H9 (cell line): ENCODE measurements around the gene ZMIZ1. TPM values are rescaled to one million over a fixed set of nuclear protein-coding genes. Genes with fewer than 3 reads are reported as not detected.

Experiments used
- DNase-seq: peaks from one replicate; pipeline ENCODE4 v3.0.0-alpha.2; 2017
- H2AFZ ChIP-seq: one replicate; pipeline ENCODE4 v1.6.1; 2013; ENCODE audit warnings: mild to moderate bottlenecking, low read length, control low read depth, moderate library complexity
- H2AK5ac ChIP-seq: 2 replicates; pipeline ENCODE4 v1.6.1; 2013; ENCODE audit warnings: low read length, control low read depth, mixed read lengths; ENCODE audit not compliant: insufficient read length
- H2BK120ac ChIP-seq: one replicate; pipeline ENCODE4 v1.6.1; 2013; ENCODE audit warnings: low read depth, mild to moderate bottlenecking, low read length, control low read depth, inconsistent platforms; ENCODE audit not compliant: poor library complexity, severe bottlenecking
- H2BK12ac ChIP-seq: 2 replicates; pipeline ENCODE4 v1.6.1; 2013; ENCODE audit warnings: low read length, control low read depth, mixed read lengths, low read depth; ENCODE audit not compliant: insufficient read length
- H2BK15ac ChIP-seq: 2 replicates; pipeline ENCODE4 v1.6.1; 2013; ENCODE audit warnings: low read depth, low read length, control low read depth
- H2BK20ac ChIP-seq: one replicate; pipeline ENCODE4 v1.6.1; 2013; ENCODE audit warnings: low read depth, mild to moderate bottlenecking, low read length, control low read depth, inconsistent platforms; ENCODE audit not compliant: poor library complexity, severe bottlenecking
- H2BK5ac ChIP-seq: 2 replicates; pipeline ENCODE4 v1.6.1; 2013; ENCODE audit warnings: low read length, control low read depth, mixed read lengths; ENCODE audit not compliant: insufficient read length
- H3K14ac ChIP-seq: 2 replicates; pipeline ENCODE4 v1.6.1; 2013; ENCODE audit warnings: low read length, control low read depth; ENCODE audit not compliant: insufficient read depth
- H3K18ac ChIP-seq: 2 replicates; pipeline ENCODE4 v1.6.1; 2013; ENCODE audit warnings: low read depth, mild to moderate bottlenecking, mixed read lengths, low read length, control low read depth; ENCODE audit not compliant: insufficient read length
- H3K23ac ChIP-seq: 2 replicates; pipeline ENCODE4 v1.6.1; 2013; ENCODE audit warnings: low read length, control low read depth, mixed read lengths, low read depth; ENCODE audit not compliant: insufficient read length
- H3K23me2 ChIP-seq: 2 replicates; pipeline ENCODE4 v1.6.1; 2013; ENCODE audit warnings: low read depth, mild to moderate bottlenecking, mixed read lengths, low read length, control low read depth; ENCODE audit not compliant: insufficient read length, poor library complexity, severe bottlenecking
- H3K27ac ChIP-seq: 2 replicates; pipeline ENCODE4 v1.5.1; 2013; ENCODE audit warnings: low read length, control low read depth, mixed read lengths, low read depth; ENCODE audit not compliant: insufficient read length
- H3K27me3 ChIP-seq: 2 replicates; pipeline ENCODE4 v1.6.1; 2013; ENCODE audit warnings: low read length, control low read depth, inconsistent platforms; ENCODE audit not compliant: insufficient read depth
- H3K4ac ChIP-seq: 2 replicates; pipeline ENCODE4 v1.6.1; 2013; ENCODE audit warnings: low read depth, mild to moderate bottlenecking, control low read depth, inconsistent platforms, low read length, moderate library complexity
- H3K4me1 ChIP-seq: 2 replicates; pipeline ENCODE4 v1.6.1; 2013; ENCODE audit warnings: low read length, control low read depth, inconsistent platforms; ENCODE audit not compliant: insufficient read depth
- H3K4me2 ChIP-seq: 2 replicates; pipeline ENCODE4 v1.6.1; 2013; ENCODE audit warnings: low read length, control low read depth, mixed read lengths; ENCODE audit not compliant: insufficient read length, insufficient read depth
- H3K56ac ChIP-seq: 2 replicates; pipeline ENCODE4 v1.6.1; 2013; ENCODE audit warnings: low read depth, mild to moderate bottlenecking, mixed read lengths, low read length, control low read depth; ENCODE audit not compliant: insufficient read length
- H3K79me1 ChIP-seq: 2 replicates; pipeline ENCODE4 v1.6.1; 2013; ENCODE audit warnings: low read depth, mild to moderate bottlenecking, moderate library complexity, low read length, control low read depth, inconsistent platforms; ENCODE audit not compliant: insufficient read depth, poor library complexity, severe bottlenecking
- H3K79me2 ChIP-seq: 2 replicates; pipeline ENCODE4 v1.6.1; 2013; ENCODE audit warnings: low read length, control low read depth, inconsistent platforms; ENCODE audit not compliant: insufficient read depth
- H3K9ac ChIP-seq: 2 replicates; pipeline ENCODE4 v1.6.1; 2013; ENCODE audit warnings: low read length, control low read depth, mixed read lengths; ENCODE audit not compliant: insufficient read length; ENCODE audit errors: extremely low read depth
- H3K9me3 ChIP-seq: one replicate; pipeline ENCODE4 v1.6.1; 2013; ENCODE audit warnings: low read depth, low read length, inconsistent platforms; ENCODE audit not compliant: control insufficient read depth
- H3T11ph ChIP-seq: one replicate; pipeline ENCODE4 v1.6.1; 2013; ENCODE audit warnings: mild to moderate bottlenecking, low read length, control low read depth, inconsistent platforms
- H4K20me1 ChIP-seq: one replicate; pipeline ENCODE4 v1.6.1; 2013; ENCODE audit not compliant: control insufficient read depth, insufficient read length, insufficient read depth
- H4K5ac ChIP-seq: 2 replicates; pipeline ENCODE4 v1.6.1; 2013; ENCODE audit warnings: low read depth, mild to moderate bottlenecking, mixed read lengths, low read length, control low read depth; ENCODE audit not compliant: insufficient read length
- H4K8ac ChIP-seq: replicated peaks from 2 replicates; pipeline ENCODE4 v1.6.1; 2013; ENCODE audit warnings: low read length, control low read depth, mixed read lengths, low read depth; ENCODE audit not compliant: insufficient read length
- H4K91ac ChIP-seq: 2 replicates; pipeline ENCODE4 v1.6.1; 2013; ENCODE audit warnings: low read depth, mild to moderate bottlenecking, moderate library complexity, mixed read lengths, low read length, control low read depth; ENCODE audit not compliant: insufficient read length
- H3K27ac Mint-ChIP-seq, 3 experiments: 2 replicates in 2 of 3; 3 replicates in 1 of 3; pipeline ENCODE4 v1.8.0; 2020 to 2021; ENCODE audit warnings: mixed read lengths in 3 of 3, mild to moderate bottlenecking in 1 of 3, moderate library complexity in 1 of 3
- H3K27me3 Mint-ChIP-seq: 2 replicates; pipeline ENCODE4 v1.8.0; 2021; ENCODE audit warnings: low read depth, mild to moderate bottlenecking, moderate library complexity, mixed read lengths
- H3K36me3 Mint-ChIP-seq, 3 experiments: 2 replicates in 2 of 3; 3 replicates in 1 of 3; pipeline ENCODE4 v1.8.0; 2020 to 2021; ENCODE audit warnings: low read depth in 3 of 3, mixed read lengths in 3 of 3; ENCODE audit not compliant: insufficient read depth in 1 of 3
- H3K4me1 Mint-ChIP-seq, 2 experiments: 2 replicates each; pipeline ENCODE4 v1.8.0; 2020; ENCODE audit warnings: mixed read lengths in 2 of 2
- H3K4me3 Mint-ChIP-seq, 2 experiments: 2 replicates in 1 of 2; 3 replicates in 1 of 2; pipeline ENCODE4 v1.8.0; 2020 to 2021; ENCODE audit warnings: mild to moderate bottlenecking in 2 of 2, mixed read lengths in 2 of 2, moderate library complexity in 1 of 2
- H3K9me3 Mint-ChIP-seq, 2 experiments: 2 replicates in 1 of 2; 3 replicates in 1 of 2; pipeline ENCODE4 v1.8.0; 2020; ENCODE audit warnings: mild to moderate bottlenecking in 2 of 2, mixed read lengths in 2 of 2, moderate library complexity in 1 of 2
- CTCF ChIP-seq: fragments of 200-600 bp; sonication (generic); conservative IDR thresholded peaks from 3 replicates; pipeline ENCODE4 v1.8.0; 2021; ENCODE audit warnings: antibody characterized with exemption, mild to moderate bottlenecking
- WGBS: extraction: QIAGEN DNeasy Blood & Tissue Kit; methylation state at CpG from one replicate; pipeline ENCODE4 v1.1.7; 2013; ENCODE audit warnings: missing lambda C conversion rate, low lambda C conversion rate, mixed read lengths; ENCODE audit not compliant: insufficient read length; ENCODE audit errors: extremely low coverage; 5-methylcytosine and 5-hydroxymethylcytosine counted together
- total RNA-seq: library from RNA; stranded (reverse); gene quantifications from 2 replicates; pipeline ENCODE4 v1.2.1, GENCODE V29; 2021

ZMIZ1 gene
- total RNA-seq, 1 experiment from 2014 or later = 36.9 TPM

GRCh38 chr10:79147796-79148451 lies 79.2 kb downstream of the ZMIZ1 start:
- no CpG with 5 or more reads among the region's 7 CpGs for WGBS
- H4K5ac ChIP-seq = no peak overlapping the region
- no peaks in the 10 kb centered on the region for H3K79me1 ChIP-seq
- H2BK120ac ChIP-seq = no peak overlapping the region
- H2AFZ ChIP-seq = no peak overlapping the region
- H4K91ac ChIP-seq = no peak overlapping the region
- H3K27ac Mint-ChIP-seq = peak overlapping the region; percentile 9 to 71 (median 20); a peak in 3 of 7 replicates
- H2AK5ac ChIP-seq = no peak overlapping the region
- no peak for DNase-seq
- H3K4me1 ChIP-seq = peaks cover 9% of the 10 kb centered on the region; the same call in 1 of the 2 replicates
- H4K20me1 ChIP-seq = no peaks in the 10 kb centered on the region
- no peak overlapping the region for H3K14ac ChIP-seq
- H3K18ac ChIP-seq = no peak overlapping the region
- no peak overlapping the region for H3K27ac ChIP-seq
- no peak overlapping the region for H3K23ac ChIP-seq
- H3T11ph ChIP-seq = no peak overlapping the region
- H3K79me2 ChIP-seq = no peaks in the 10 kb centered on the region
- H3K27me3 ChIP-seq = no peaks in the 10 kb centered on the region
- no peak overlapping the region for H2BK12ac ChIP-seq
- H3K23me2 ChIP-seq = no peaks in the 10 kb centered on the region
- H2BK20ac ChIP-seq = no peak overlapping the region
- no peaks in the 10 kb centered on the region for H3K9me3 Mint-ChIP-seq
- peaks cover 37 to 50% of the 10 kb centered on the region in 2 experiments for H3K4me1 Mint-ChIP-seq
- H4K8ac ChIP-seq = no peak overlapping the region
- no peak overlapping the region; a peak in 1 of 5 replicates for H3K4me3 Mint-ChIP-seq
- no peaks in the 10 kb centered on the region for H3K9me3 ChIP-seq
- H2BK15ac ChIP-seq = no peak overlapping the region
- TF ChIP-seq CTCF = no peak
- H2BK5ac ChIP-seq = no peak overlapping the region
- H3K27me3 Mint-ChIP-seq = no peaks in the 10 kb centered on the region
- no peak overlapping the region for H3K4me2 ChIP-seq
- H3K9ac ChIP-seq = no peak overlapping the region
- peaks cover 0 to 2% (median 0%) of the 10 kb centered on the region in 3 experiments; a peak in 2 of 7 replicates for H3K36me3 Mint-ChIP-seq
- H3K56ac ChIP-seq = no peak overlapping the region
- H3K4ac ChIP-seq = no peak overlapping the region
